Central memory CD8-positive, alpha-beta T cell (primary cell): Measurements from ENCODE around the gene CADPS2.

Source experiments
- ATAC-seq: fragments of 150-1000 bp; cut with Tn5 transposase; replicated peaks from 2 replicates; pipeline ENCODE4 v1.10.0; 2022; ENCODE audit warnings: mild to moderate bottlenecking, moderate FRiP score, moderate number of reproducible peaks; ENCODE audit not compliant: poor library complexity, severe bottlenecking; ENCODE audit errors: extremely low read depth
- DNase-seq, 2 donors: peaks; one replicate each; pipeline ENCODE4 v3.0.0; 2021; ENCODE audit warnings: low spot score in 2 of 2
- H3K27ac Mint-ChIP-seq: one replicate; pipeline ENCODE4 v1.8.0; 2022; ENCODE audit warnings: low read depth, mild to moderate bottlenecking, moderate library complexity, mixed read lengths
- H3K27me3 Mint-ChIP-seq: one replicate; pipeline ENCODE4 v1.8.0; 2022; ENCODE audit warnings: mixed read lengths
- H3K36me3 Mint-ChIP-seq: one replicate; pipeline ENCODE4 v1.8.0; 2022; ENCODE audit warnings: mild to moderate bottlenecking, moderate library complexity, mixed read lengths; ENCODE audit not compliant: insufficient read depth
- H3K4me1 Mint-ChIP-seq: one replicate; pipeline ENCODE4 v1.8.0; 2022; ENCODE audit warnings: mixed read lengths
- H3K4me3 Mint-ChIP-seq: one replicate; pipeline ENCODE4 v1.8.0; 2022; ENCODE audit warnings: mild to moderate bottlenecking, moderate library complexity, mixed read lengths
- H3K9me3 Mint-ChIP-seq: one replicate; pipeline ENCODE4 v1.8.0; 2022; ENCODE audit warnings: mixed read lengths

The CADPS2 gene

GRCh38 chr7:122369756-122370155 is 516.5 kb downstream of the CADPS2 start:
- DNase-seq = no peak

DNA sequence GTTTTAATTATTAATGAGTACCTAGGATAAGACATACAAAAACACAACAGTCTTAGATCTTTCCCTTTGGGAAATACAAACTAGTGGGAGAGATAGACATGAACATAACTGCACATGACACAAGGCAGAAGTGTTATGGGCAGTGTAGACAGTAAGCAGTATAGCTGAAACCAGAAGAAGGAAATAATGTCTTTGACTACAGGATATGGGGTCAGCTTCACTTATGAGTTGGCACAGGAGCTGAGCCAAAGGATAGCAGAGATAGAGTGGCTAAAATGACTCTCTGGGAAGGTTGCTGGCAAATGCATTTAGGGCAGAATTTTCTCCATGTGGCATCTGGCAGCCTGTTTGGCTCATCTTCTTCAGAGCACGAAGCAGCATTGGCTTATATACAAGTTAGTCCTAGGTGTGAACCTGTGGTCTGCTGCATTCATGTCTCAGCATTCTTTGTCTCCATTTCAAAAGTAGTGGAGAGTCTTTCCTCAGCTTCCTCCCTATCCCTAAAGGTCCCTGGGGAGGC is 521.4 kb downstream of the CADPS2 start:
- Mint-ChIP-seq H3K36me3 (no peaks in the 10 kb centered on the region), H3K9me3 (peaks cover 5% of the 10 kb centered on the region), H3K27ac (no peak overlapping the region), H3K4me1 (no peaks in the 10 kb centered on the region), H3K4me3 (no peak overlapping the region), H3K27me3 (no peaks in the 10 kb centered on the region)
- no peak for DNase-seq
- ATAC-seq = no peak

More at GRCh38 chr7:122369756-122370155, 516.5 kb downstream of the CADPS2 start:
- Mint-ChIP-seq H3K4me3 (no peak overlapping the region), H3K36me3 (no peaks in the 10 kb centered on the region), H3K27ac (no peak overlapping the region), H3K9me3 (peaks cover 16% of the 10 kb centered on the region), H3K27me3 (no peaks in the 10 kb centered on the region), H3K4me1 (no peaks in the 10 kb centered on the region)
- ATAC-seq = no peak

- Mint-ChIP-seq H3K9me3 (no peaks in the 10 kb centered on the region), H3K4me1 (no peaks in the 10 kb centered on the region), H3K27ac (no peak overlapping the region), H3K27me3 (no peaks in the 10 kb centered on the region), H3K4me3 (no peak overlapping the region), H3K36me3 (no peaks in the 10 kb centered on the region)
- no peak for DNase-seq
- no peak for ATAC-seq
Observed at GRCh38 chr7:122363144-122363543, 523.1 kb downstream of the CADPS2 start.

- Mint-ChIP-seq H3K9me3 (peaks cover 3% of the 10 kb centered on the region), H3K36me3 (no peaks in the 10 kb centered on the region), H3K4me3 (no peak overlapping the region), H3K27ac (no peak overlapping the region), H3K27me3 (no peaks in the 10 kb centered on the region), H3K4me1 (no peaks in the 10 kb centered on the region)
- ATAC-seq (no peak), DNase-seq (no peak)
Observed at GRCh38 chr7:122362473-122362872, 523.8 kb downstream of the CADPS2 start.

GRCh38 chr7:122354656-122355055 is 531.6 kb downstream of the CADPS2 start:
- no peak overlapping the region for H3K4me3 Mint-ChIP-seq
- H3K27ac Mint-ChIP-seq = no peak overlapping the region

GRCh38 chr7:122352454-122352853 is 533.8 kb downstream of the CADPS2 start:
- Mint-ChIP-seq H3K9me3 (peaks cover 7% of the 10 kb centered on the region), H3K4me3 (no peak overlapping the region), H3K27ac (no peak overlapping the region)

More at GRCh38 chr7:122354656-122355055, 531.6 kb downstream of the CADPS2 start:
- DNase-seq = no peak
- ATAC-seq = no peak
- Mint-ChIP-seq H3K36me3 (no peaks in the 10 kb centered on the region), H3K9me3 (peaks cover 10% of the 10 kb centered on the region), H3K4me1 (no peaks in the 10 kb centered on the region), H3K27me3 (no peaks in the 10 kb centered on the region)

GRCh38 chr7:122350701-122351100 is 535.6 kb downstream of the CADPS2 start:
- no peak for DNase-seq
- Mint-ChIP-seq H3K4me3 (no peak overlapping the region), H3K4me1 (no peaks in the 10 kb centered on the region), H3K27me3 (no peaks in the 10 kb centered on the region), H3K27ac (no peak overlapping the region), H3K36me3 (no peaks in the 10 kb centered on the region), H3K9me3 (peaks cover 6% of the 10 kb centered on the region)
- no peak for ATAC-seq

More at GRCh38 chr7:122352454-122352853, 533.8 kb downstream of the CADPS2 start:
- no peak for DNase-seq
- H3K4me1 Mint-ChIP-seq = no peaks in the 10 kb centered on the region
- H3K27me3 Mint-ChIP-seq = no peaks in the 10 kb centered on the region
- no peak for ATAC-seq
- H3K36me3 Mint-ChIP-seq = no peaks in the 10 kb centered on the region

GRCh38 chr7:122344303-122344620 is 542.0 kb downstream of the CADPS2 start:
- Mint-ChIP-seq H3K9me3 (no peaks in the 10 kb centered on the region), H3K4me1 (no peaks in the 10 kb centered on the region), H3K27me3 (no peaks in the 10 kb centered on the region), H3K27ac (no peak overlapping the region), H3K36me3 (no peaks in the 10 kb centered on the region), H3K4me3 (no peak overlapping the region)
- ATAC-seq (no peak), DNase-seq (no peak)

GRCh38 chr7:122343601-122344302 is 542.5 kb downstream of the CADPS2 start:
- Mint-ChIP-seq H3K9me3 (no peaks in the 10 kb centered on the region), H3K4me1 (no peaks in the 10 kb centered on the region), H3K27me3 (no peaks in the 10 kb centered on the region), H3K27ac (no peak overlapping the region), H3K36me3 (no peaks in the 10 kb centered on the region), H3K4me3 (no peak overlapping the region)
- no peak for DNase-seq
- no peak for ATAC-seq

DNA sequence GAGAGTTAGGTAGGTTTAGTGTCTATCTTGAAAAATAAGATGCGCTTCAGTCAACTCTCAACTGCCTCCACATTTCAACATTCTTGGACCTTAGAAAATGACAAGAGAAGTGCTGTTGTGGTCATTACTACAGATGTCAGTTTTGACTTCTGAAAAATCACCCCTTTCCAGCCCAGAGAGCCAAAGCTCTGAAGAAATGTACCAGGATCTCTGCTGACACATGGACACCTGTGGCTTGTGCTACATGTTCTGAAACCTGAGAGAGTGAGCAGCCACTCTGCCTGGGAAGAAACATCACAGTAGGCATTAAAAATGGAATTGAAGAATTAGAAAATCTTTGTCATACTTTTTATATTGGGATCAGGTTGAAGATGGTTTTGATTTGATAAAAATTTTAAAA is 545.8 kb downstream of the CADPS2 start:
- Mint-ChIP-seq H3K36me3 (no peaks in the 10 kb centered on the region), H3K9me3 (peaks cover 4% of the 10 kb centered on the region), H3K27me3 (no peaks in the 10 kb centered on the region), H3K4me1 (no peaks in the 10 kb centered on the region), H3K27ac (no peak overlapping the region), H3K4me3 (no peak overlapping the region)
- ATAC-seq = no peak
- DNase-seq = no peak

GRCh38 chr7:122339145-122339904 is 546.9 kb downstream of the CADPS2 start:
- Mint-ChIP-seq H3K27me3 (no peaks in the 10 kb centered on the region), H3K9me3 (peaks cover 4% of the 10 kb centered on the region), H3K36me3 (no peaks in the 10 kb centered on the region), H3K4me3 (no peak overlapping the region), H3K27ac (no peak overlapping the region), H3K4me1 (no peaks in the 10 kb centered on the region)
- ATAC-seq (no peak), DNase-seq (no peak)

GRCh38 chr7:122337011-122337410 is 549.2 kb downstream of the CADPS2 start:
- H3K27me3 Mint-ChIP-seq = no peaks in the 10 kb centered on the region
- no peak for ATAC-seq

More at GRCh38 chr7:122337011-122337410, 549.2 kb downstream of the CADPS2 start:
- H3K9me3 Mint-ChIP-seq = peaks cover 4% of the 10 kb centered on the region
- H3K4me3 Mint-ChIP-seq = no peak overlapping the region
- H3K4me1 Mint-ChIP-seq = no peaks in the 10 kb centered on the region
- DNase-seq = no peak
- no peaks in the 10 kb centered on the region for H3K36me3 Mint-ChIP-seq
- no peak overlapping the region for H3K27ac Mint-ChIP-seq
